ENCODE data around the gene RTP4. TPM values are rescaled to one million over a fixed set of nuclear protein-coding genes. Genes with fewer than 3 reads are reported as not detected.

RTP4 gene
- total and polyA plus RNA-seq, 2 experiments from 2014 or later = not detected

- no peak overlapping the region for H3K27ac ChIP-seq
- H3K27me3 ChIP-seq = no peaks in the 10 kb centered on the region
- no peak overlapping the region for H3K4me3 ChIP-seq
- no peak for TF ChIP-seq CTCF (IDR thresholded peaks at IDR 0.05; ENCODE audit: low read depth, low read length)
- H3K9me3 ChIP-seq (ENCODE audit: low read depth) = no peaks in the 10 kb centered on the region
- no peaks in the 10 kb centered on the region for H3K36me3 ChIP-seq
- no peaks in the 10 kb centered on the region for H3K4me1 ChIP-seq (ENCODE audit: low read depth)
- DNase-seq (ENCODE audit: low read depth in 1 of 2, low spot score in 1 of 2) = no peak
Measured at GRCh38 chr3:187370051-187370450, 1.9 kb downstream of the RTP4 start.

GRCh38 chr3:187375581-187375980, 7.4 kb downstream of the RTP4 start:
- H3K4me1 ChIP-seq (ENCODE audit: low read depth) = no peaks in the 10 kb centered on the region
- no peak for DNase-seq (ENCODE audit: low read depth in 1 of 2, low spot score in 1 of 2)
- no peaks in the 10 kb centered on the region for H3K27me3 ChIP-seq
- H3K36me3 ChIP-seq = no peaks in the 10 kb centered on the region
- no peak overlapping the region for H3K27ac ChIP-seq
- no peak for TF ChIP-seq CTCF (IDR thresholded peaks at IDR 0.05; ENCODE audit: low read depth, low read length)
- H3K4me3 ChIP-seq = no peak overlapping the region
- H3K9me3 ChIP-seq (ENCODE audit: low read depth) = no peaks in the 10 kb centered on the region

- H3K27ac ChIP-seq = no peak overlapping the region
- no peak for DNase-seq (ENCODE audit: low read depth in 1 of 2, low spot score in 1 of 2)
- no peak overlapping the region for H3K4me3 ChIP-seq
- H3K27me3 ChIP-seq = no peaks in the 10 kb centered on the region
- H3K36me3 ChIP-seq = no peaks in the 10 kb centered on the region
- no peaks in the 10 kb centered on the region for H3K9me3 ChIP-seq (ENCODE audit: low read depth)
- peaks cover 5% of the 10 kb centered on the region for H3K4me1 ChIP-seq (ENCODE audit: low read depth)
- TF ChIP-seq CTCF (IDR thresholded peaks at IDR 0.05; ENCODE audit: low read depth, low read length) = no peak
Measured at GRCh38 chr3:187377842-187378241, 9.7 kb downstream of the RTP4 start.

GRCh38 chr3:187382609-187383151, 14.5 kb downstream of the RTP4 start:
- Histone ChIP-seq H3K4me3 (no peak overlapping the region), H3K9me3 (ENCODE audit: low read depth) (no peaks in the 10 kb centered on the region), H3K4me1 (ENCODE audit: low read depth) (peaks cover 11% of the 10 kb centered on the region), H3K27ac (peak overlapping the region; percentile 34), H3K36me3 (no peaks in the 10 kb centered on the region), H3K27me3 (no peaks in the 10 kb centered on the region)
- peak; percentile 3 to 39 for DNase-seq (ENCODE audit: low read depth in 1 of 2, low spot score in 1 of 2)
- no peak for TF ChIP-seq CTCF (IDR thresholded peaks at IDR 0.05; ENCODE audit: low read depth, low read length)

- Histone ChIP-seq H3K4me3 (no peak overlapping the region), H3K27ac (peak overlapping the region; percentile 34), H3K27me3 (no peaks in the 10 kb centered on the region), H3K4me1 (ENCODE audit: low read depth) (peaks cover 11% of the 10 kb centered on the region), H3K36me3 (no peaks in the 10 kb centered on the region), H3K9me3 (ENCODE audit: low read depth) (no peaks in the 10 kb centered on the region)
- no peak for DNase-seq (ENCODE audit: low read depth in 1 of 2, low spot score in 1 of 2)
- TF ChIP-seq CTCF (IDR thresholded peaks at IDR 0.05; ENCODE audit: low read depth, low read length) = no peak
Measured at GRCh38 chr3:187383246-187383645, 15.1 kb downstream of the RTP4 start.

- Histone ChIP-seq H3K4me3 (no peak overlapping the region), H3K4me1 (ENCODE audit: low read depth) (peaks cover 11% of the 10 kb centered on the region), H3K9me3 (ENCODE audit: low read depth) (no peaks in the 10 kb centered on the region), H3K27ac (no peak overlapping the region), H3K36me3 (no peaks in the 10 kb centered on the region), H3K27me3 (no peaks in the 10 kb centered on the region)
- TF ChIP-seq CTCF (IDR thresholded peaks at IDR 0.05; ENCODE audit: low read depth, low read length) = no peak
- DNase-seq (ENCODE audit: low read depth in 1 of 2, low spot score in 1 of 2) = no peak
Measured at GRCh38 chr3:187385296-187385695, 17.1 kb downstream of the RTP4 start.
